DOHH2 (cell line): ENCODE results near the gene ECHS1.

Source experiments
- EZH2phosphoT487 ChIP-seq: fragments of 200-600 bp; sonication (generic); IDR thresholded peaks from 2 replicates; pipeline ENCODE4 v1.6.1; 2017; ENCODE audit warnings: borderline replicate concordance, mild to moderate bottlenecking, antibody characterized with exemption, low read length, moderate library complexity, mixed read lengths
- TF ChIP-seq, protein P1 (sequence below): fragments of 200-600 bp; sonication (generic); IDR thresholded peaks from one replicate; pipeline ENCODE4 v1.5.1; 2014; ENCODE audit warnings: antibody characterized with exemption, mild to moderate bottlenecking, low read depth, low read length; ENCODE audit not compliant: poor library complexity, severe bottlenecking

DNA sequence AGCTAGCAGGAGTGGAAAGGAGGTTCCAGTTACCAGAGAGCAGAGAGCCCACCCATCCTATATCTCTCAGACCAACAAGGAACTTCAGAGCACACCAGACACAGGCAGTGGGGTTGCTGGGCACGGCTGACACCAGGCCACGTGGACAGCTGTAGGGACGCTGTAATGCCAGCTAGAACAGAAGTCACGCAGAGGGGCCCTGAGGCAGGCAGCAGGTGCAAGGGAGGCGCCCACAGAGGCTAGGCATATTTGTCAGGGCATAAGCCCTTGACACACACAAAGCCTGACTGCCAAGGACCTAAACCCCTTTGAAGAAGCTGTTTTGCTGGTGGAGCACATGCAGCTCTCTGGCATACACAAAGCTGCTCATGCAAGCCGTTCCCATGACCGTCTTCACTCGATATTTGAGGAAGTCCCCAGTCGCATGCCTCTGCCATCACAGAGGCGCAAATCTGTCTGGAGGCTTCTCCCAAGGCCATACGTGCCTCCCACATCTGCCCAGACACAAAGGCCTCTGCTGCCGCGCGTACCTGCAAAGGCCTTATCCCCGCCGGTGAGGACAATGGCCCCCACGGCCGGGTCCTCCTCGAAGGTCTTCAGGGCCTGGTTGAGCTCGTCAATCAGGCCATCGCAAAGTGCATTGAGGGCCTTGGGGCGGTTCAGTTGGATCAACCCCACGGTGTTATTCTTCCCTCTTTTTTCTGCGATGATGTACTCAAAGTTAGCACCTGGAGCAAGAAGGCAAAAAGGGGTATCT is 2.9 kb downstream of the ECHS1 start:
- TF ChIP-seq, protein P1, sequence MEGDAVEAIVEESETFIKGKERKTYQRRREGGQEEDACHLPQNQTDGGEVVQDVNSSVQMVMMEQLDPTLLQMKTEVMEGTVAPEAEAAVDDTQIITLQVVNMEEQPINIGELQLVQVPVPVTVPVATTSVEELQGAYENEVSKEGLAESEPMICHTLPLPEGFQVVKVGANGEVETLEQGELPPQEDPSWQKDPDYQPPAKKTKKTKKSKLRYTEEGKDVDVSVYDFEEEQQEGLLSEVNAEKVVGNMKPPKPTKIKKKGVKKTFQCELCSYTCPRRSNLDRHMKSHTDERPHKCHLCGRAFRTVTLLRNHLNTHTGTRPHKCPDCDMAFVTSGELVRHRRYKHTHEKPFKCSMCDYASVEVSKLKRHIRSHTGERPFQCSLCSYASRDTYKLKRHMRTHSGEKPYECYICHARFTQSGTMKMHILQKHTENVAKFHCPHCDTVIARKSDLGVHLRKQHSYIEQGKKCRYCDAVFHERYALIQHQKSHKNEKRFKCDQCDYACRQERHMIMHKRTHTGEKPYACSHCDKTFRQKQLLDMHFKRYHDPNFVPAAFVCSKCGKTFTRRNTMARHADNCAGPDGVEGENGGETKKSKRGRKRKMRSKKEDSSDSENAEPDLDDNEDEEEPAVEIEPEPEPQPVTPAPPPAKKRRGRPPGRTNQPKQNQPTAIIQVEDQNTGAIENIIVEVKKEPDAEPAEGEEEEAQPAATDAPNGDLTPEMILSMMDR = no peak
- TF ChIP-seq EZH2phosphoT487 = no peak
